SJCRH30 (cell line): ENCODE measurements around the gene MNS1. TPM values are rescaled to one million over a fixed set of nuclear protein-coding genes. Genes with fewer than 3 reads are reported as not detected.
A peak's percentile ranks its signal among the peaks of the same experiment; 100 is the strongest.

ENCODE experiments used
- DNase-seq, 2 experiments: peaks; one replicate each; pipeline ENCODE4 v3.0.0-alpha.2; 2015 to 2020
- H3K27ac ChIP-seq: fragments of 250-450 bp; sonication (Bioruptor Pico); 2 replicates; pipeline ENCODE4 v1.5.1; 2020; ENCODE audit warnings: mild to moderate bottlenecking, moderate library complexity
- H3K27me3 ChIP-seq: fragments of 250-450 bp; sonication (Bioruptor Pico); 2 replicates; pipeline ENCODE4 v1.5.1; 2020; ENCODE audit warnings: mild to moderate bottlenecking, moderate library complexity
- H3K36me3 ChIP-seq: fragments of 250-450 bp; sonication (Bioruptor Pico); 2 replicates; pipeline ENCODE4 v1.5.1; 2020; ENCODE audit warnings: mild to moderate bottlenecking, moderate library complexity
- H3K4me1 ChIP-seq: fragments of 250-450 bp; sonication (Bioruptor Pico); 2 replicates; pipeline ENCODE4 v1.5.1; 2020; ENCODE audit warnings: mild to moderate bottlenecking, moderate library complexity
- H3K4me3 ChIP-seq: fragments of 250-450 bp; sonication (Bioruptor Pico); 2 replicates; pipeline ENCODE4 v1.5.1; 2020; ENCODE audit warnings: mild to moderate bottlenecking, moderate library complexity
- H3K9me3 ChIP-seq: fragments of 250-450 bp; sonication (Bioruptor Pico); replicated peaks from 2 replicates; pipeline ENCODE4 v1.5.1; 2020; ENCODE audit warnings: mild to moderate bottlenecking, moderate library complexity
- total RNA-seq: library from RNA; depleted of rRNA; stranded (reverse); fragments of >200 nt; shearing (Covaris generic); gene quantifications from 2 replicates; pipeline ENCODE4 v1.2.3, GENCODE V29; 2014

Gene MNS1
- total RNA-seq, 1 experiment from 2014 or later = 10.6 TPM

GRCh38 chr15:56469483-56469882 lies 4.5 kb upstream of the MNS1 start:
- no peaks in the 10 kb centered on the region for H3K4me1 ChIP-seq
- no peak overlapping the region for H3K27ac ChIP-seq
- no peaks in the 10 kb centered on the region for H3K36me3 ChIP-seq
- DNase-seq = no peak
- no peaks in the 10 kb centered on the region for H3K9me3 ChIP-seq
- H3K27me3 ChIP-seq = no peaks in the 10 kb centered on the region
- H3K4me3 ChIP-seq = no peak overlapping the region

GRCh38 chr15:56468401-56468800 lies 3.5 kb upstream of the MNS1 start:
- no peak overlapping the region for H3K27ac ChIP-seq
- no peaks in the 10 kb centered on the region for H3K4me1 ChIP-seq
- no peaks in the 10 kb centered on the region for H3K9me3 ChIP-seq
- no peak overlapping the region for H3K4me3 ChIP-seq
- no peak for DNase-seq
- no peaks in the 10 kb centered on the region for H3K36me3 ChIP-seq
- H3K27me3 ChIP-seq = no peaks in the 10 kb centered on the region

DNA sequence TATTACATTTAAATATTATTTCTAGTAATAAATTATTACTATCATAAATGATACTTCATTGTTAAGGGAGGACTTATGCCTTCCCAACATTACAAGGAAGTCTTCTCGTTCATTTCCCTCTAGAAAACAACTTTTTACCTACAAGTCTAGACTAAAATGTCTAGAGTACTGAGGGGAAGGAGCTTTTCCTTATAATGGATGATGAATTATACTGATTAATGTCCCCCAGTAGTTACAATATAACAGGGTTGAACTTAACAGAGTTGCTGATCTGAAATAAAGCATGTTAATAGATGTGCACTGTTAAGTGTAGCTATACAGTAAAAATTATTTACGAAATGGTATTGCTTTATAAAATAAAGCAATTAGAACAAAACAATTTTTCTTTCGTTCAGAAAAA lies 2.7 kb upstream of the MNS1 start:
- H3K4me3 ChIP-seq = no peak overlapping the region
- no peaks in the 10 kb centered on the region for H3K36me3 ChIP-seq
- DNase-seq = no peak

DNA sequence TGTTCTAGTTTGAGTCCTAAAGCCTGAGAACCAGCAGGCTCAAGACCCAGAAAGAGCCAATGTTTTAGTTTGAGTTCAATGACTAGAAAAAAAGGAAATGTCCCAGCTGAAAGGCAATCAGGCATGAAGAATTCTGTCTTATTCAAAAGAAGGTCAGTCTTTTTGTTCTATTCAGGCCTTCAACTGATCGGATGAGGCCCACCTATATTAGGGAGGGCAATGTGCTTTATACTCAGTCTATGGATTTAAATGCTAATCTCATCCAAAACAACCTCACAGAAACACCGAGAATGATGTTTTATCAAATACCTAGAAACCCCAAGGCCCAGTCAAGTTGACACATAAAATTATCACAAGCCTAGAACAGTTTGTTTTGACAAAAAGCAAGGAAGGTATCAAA lies 4.0 kb downstream of the MNS1 start:
- Histone ChIP-seq H3K4me3 (no peak overlapping the region), H3K27me3 (no peaks in the 10 kb centered on the region), H3K36me3 (no peaks in the 10 kb centered on the region), H3K4me1 (no peaks in the 10 kb centered on the region), H3K27ac (no peak overlapping the region), H3K9me3 (no peaks in the 10 kb centered on the region; the same call in 1 of the 2 replicates)
- no peak for DNase-seq

More for the DNA sequence above, 2.7 kb upstream of the MNS1 start:
- Histone ChIP-seq H3K27ac (no peak overlapping the region), H3K4me1 (no peaks in the 10 kb centered on the region), H3K27me3 (no peaks in the 10 kb centered on the region), H3K9me3 (no peaks in the 10 kb centered on the region)

DNA sequence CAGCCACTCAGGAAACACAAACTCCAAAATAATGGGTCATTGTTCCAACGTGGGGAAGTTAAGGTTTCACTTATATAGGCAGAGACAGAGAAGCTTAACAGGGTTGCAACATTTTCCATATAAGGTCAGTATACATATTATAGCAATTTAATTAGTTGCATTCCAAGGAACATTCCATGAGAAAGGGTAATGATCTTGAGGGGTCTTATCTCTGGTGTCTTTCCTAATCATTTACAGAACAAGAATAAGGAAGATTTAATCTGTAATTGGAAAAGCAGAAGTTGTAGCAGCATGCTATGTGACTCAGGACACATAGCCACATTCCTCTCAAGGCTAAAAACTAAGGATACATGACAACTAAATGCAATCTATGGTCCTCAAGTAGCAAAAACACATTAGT lies 4.9 kb downstream of the MNS1 start:
- DNase-seq = no peak
- Histone ChIP-seq H3K9me3 (no peaks in the 10 kb centered on the region; the same call in 1 of the 2 replicates), H3K4me1 (no peaks in the 10 kb centered on the region)

GRCh38 chr15:56459096-56459495 lies 5.8 kb downstream of the MNS1 start:
- Histone ChIP-seq H3K4me1 (no peaks in the 10 kb centered on the region), H3K36me3 (no peaks in the 10 kb centered on the region; the same call in 1 of the 2 replicates), H3K27me3 (no peaks in the 10 kb centered on the region), H3K9me3 (no peaks in the 10 kb centered on the region; the same call in 1 of the 2 replicates), H3K4me3 (no peak overlapping the region), H3K27ac (no peak overlapping the region)
- no peak for DNase-seq

More for the DNA sequence above, 4.9 kb downstream of the MNS1 start:
- Histone ChIP-seq H3K4me3 (no peak overlapping the region), H3K36me3 (no peaks in the 10 kb centered on the region), H3K27me3 (no peaks in the 10 kb centered on the region), H3K27ac (no peak overlapping the region)

DNA sequence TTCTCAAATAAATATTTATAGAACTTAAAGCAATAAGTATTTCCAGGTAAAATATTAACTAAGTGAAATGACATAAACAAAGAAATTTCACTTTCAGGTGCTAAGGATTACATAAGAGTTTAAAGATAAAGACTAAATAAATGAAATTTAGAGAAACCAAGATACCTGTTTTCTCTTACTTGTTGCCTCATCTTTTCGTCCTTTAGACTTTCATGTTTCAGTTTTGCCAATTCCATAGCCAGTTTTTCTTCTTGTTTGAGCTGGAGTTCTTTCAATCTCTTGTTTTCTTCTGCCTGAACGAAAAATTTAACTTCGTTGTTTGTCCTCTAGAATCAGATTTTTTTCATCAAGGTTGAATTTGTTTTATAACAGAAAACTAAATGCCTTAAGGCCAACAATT lies 8.7 kb downstream of the MNS1 start:
- Histone ChIP-seq H3K9me3 (no peaks in the 10 kb centered on the region; the same call in 1 of the 2 replicates), H3K36me3 (no peaks in the 10 kb centered on the region; the same call in 1 of the 2 replicates), H3K4me3 (no peak overlapping the region), H3K4me1 (no peaks in the 10 kb centered on the region), H3K27me3 (no peaks in the 10 kb centered on the region), H3K27ac (no peak overlapping the region)
- DNase-seq = no peak

- Histone ChIP-seq H3K4me1 (no peaks in the 10 kb centered on the region), H3K27ac (no peak overlapping the region), H3K9me3 (no peaks in the 10 kb centered on the region; the same call in 1 of the 2 replicates), H3K4me3 (no peak overlapping the region), H3K27me3 (no peaks in the 10 kb centered on the region), H3K36me3 (no peaks in the 10 kb centered on the region; the same call in 1 of the 2 replicates)
- DNase-seq = no peak
Observed at GRCh38 chr15:56454836-56455235, 10.1 kb downstream of the MNS1 start.

DNA sequence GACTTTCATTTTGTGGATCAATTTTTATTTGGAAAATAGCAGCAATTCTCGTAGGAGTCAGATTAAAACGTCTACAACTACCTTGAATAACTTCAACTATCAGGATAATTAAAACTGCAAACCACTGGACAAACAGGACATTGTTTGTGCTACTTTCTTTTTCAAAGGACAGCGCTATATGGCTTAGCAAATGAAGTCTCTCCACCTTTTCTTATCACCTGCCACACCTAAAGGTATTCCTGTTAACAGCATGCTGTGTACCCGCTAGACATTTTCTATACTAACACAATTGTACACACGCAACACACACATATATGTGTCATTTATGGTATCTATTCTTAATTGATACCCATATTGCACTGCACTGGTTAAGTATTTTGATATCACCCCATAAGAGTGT lies 19.2 kb downstream of the MNS1 start:
- Histone ChIP-seq H3K4me3 (no peak overlapping the region), H3K27me3 (no peaks in the 10 kb centered on the region), H3K4me1 (no peaks in the 10 kb centered on the region), H3K27ac (no peak overlapping the region), H3K36me3 (peaks cover 6% of the 10 kb centered on the region), H3K9me3 (no peaks in the 10 kb centered on the region)
- DNase-seq = no peak

GRCh38 chr15:56442354-56442753 lies 22.6 kb downstream of the MNS1 start:
- no peak overlapping the region for H3K27ac ChIP-seq
- H3K4me1 ChIP-seq = no peaks in the 10 kb centered on the region
- DNase-seq = no peak
- no peak overlapping the region for H3K4me3 ChIP-seq
- H3K9me3 ChIP-seq = no peaks in the 10 kb centered on the region
- H3K27me3 ChIP-seq = no peaks in the 10 kb centered on the region
- H3K36me3 ChIP-seq = peaks cover 6% of the 10 kb centered on the region

DNA sequence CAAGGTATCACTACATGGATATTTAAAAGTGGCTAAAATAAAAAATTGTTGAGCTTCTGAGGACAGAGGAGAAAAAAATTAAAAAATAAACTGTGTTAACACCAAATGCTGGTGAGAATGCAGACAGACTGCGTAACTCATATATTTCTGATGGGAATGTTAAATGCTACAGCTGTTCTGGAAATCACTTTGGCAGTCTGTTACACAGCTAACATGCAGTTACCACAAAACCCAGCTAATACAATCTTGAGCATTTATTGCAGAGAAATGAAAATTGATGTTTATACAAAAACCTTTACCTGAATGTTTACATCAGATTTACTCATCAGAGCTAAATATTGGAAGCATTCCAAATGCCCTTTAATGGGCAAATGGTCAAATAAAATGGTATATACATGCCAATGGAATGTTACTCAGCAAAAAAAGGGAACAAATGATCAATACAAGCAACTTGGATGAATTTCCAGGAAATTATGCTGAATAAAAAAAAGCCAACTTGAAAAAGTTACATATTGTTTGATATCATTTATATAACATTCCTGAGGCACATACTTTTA lies 24.6 kb downstream of the MNS1 start:
- Histone ChIP-seq H3K27me3 (no peaks in the 10 kb centered on the region), H3K27ac (no peak overlapping the region), H3K9me3 (no peaks in the 10 kb centered on the region), H3K36me3 (peaks cover 6% of the 10 kb centered on the region), H3K4me1 (no peaks in the 10 kb centered on the region), H3K4me3 (no peak overlapping the region)
- DNase-seq = no peak

GRCh38 chr15:56432304-56432703 lies 32.6 kb downstream of the MNS1 start:
- Histone ChIP-seq H3K27me3 (no peaks in the 10 kb centered on the region), H3K27ac (no peak overlapping the region), H3K9me3 (no peaks in the 10 kb centered on the region), H3K36me3 (peaks cover 1% of the 10 kb centered on the region; the same call in 1 of the 2 replicates), H3K4me1 (no peaks in the 10 kb centered on the region), H3K4me3 (no peak overlapping the region)
- DNase-seq = no peak

GRCh38 chr15:56428821-56429458 lies 36.0 kb downstream of the MNS1 start:
- Histone ChIP-seq H3K9me3 (0 out of 2 replicates have a peak, but pooled peaks cover 5% of the 10 kb centered on the region), H3K36me3 (peaks cover 2% of the 10 kb centered on the region; the same call in 1 of the 2 replicates), H3K27me3 (no peaks in the 10 kb centered on the region), H3K4me3 (no peak overlapping the region), H3K4me1 (no peaks in the 10 kb centered on the region), H3K27ac (no peak overlapping the region)
- DNase-seq = peak in 1 of 2 experiments; percentile 56

- H3K4me1 ChIP-seq = no peaks in the 10 kb centered on the region
- H3K27me3 ChIP-seq = no peaks in the 10 kb centered on the region
- peaks cover 2% of the 10 kb centered on the region; the same call in 1 of the 2 replicates for H3K36me3 ChIP-seq
- H3K4me3 ChIP-seq = no peak overlapping the region
- 0 out of 2 replicates have a peak, but pooled peaks cover 5% of the 10 kb centered on the region for H3K9me3 ChIP-seq
- DNase-seq = peak; percentile 24 to 62
- H3K27ac ChIP-seq = no peak overlapping the region
Observed at GRCh38 chr15:56425976-56426375, 39.0 kb downstream of the MNS1 start.

- no peak for DNase-seq
- Histone ChIP-seq H3K27ac (no peak overlapping the region), H3K36me3 (peaks cover 2% of the 10 kb centered on the region; the same call in 1 of the 2 replicates), H3K4me1 (no peaks in the 10 kb centered on the region), H3K27me3 (no peaks in the 10 kb centered on the region), H3K9me3 (0 out of 2 replicates have a peak, but pooled peaks cover 5% of the 10 kb centered on the region), H3K4me3 (no peak overlapping the region)
Observed at GRCh38 chr15:56425276-56425675, 39.7 kb downstream of the MNS1 start.
